ENCODE results near the gene TNKS1BP1.

DNA sequence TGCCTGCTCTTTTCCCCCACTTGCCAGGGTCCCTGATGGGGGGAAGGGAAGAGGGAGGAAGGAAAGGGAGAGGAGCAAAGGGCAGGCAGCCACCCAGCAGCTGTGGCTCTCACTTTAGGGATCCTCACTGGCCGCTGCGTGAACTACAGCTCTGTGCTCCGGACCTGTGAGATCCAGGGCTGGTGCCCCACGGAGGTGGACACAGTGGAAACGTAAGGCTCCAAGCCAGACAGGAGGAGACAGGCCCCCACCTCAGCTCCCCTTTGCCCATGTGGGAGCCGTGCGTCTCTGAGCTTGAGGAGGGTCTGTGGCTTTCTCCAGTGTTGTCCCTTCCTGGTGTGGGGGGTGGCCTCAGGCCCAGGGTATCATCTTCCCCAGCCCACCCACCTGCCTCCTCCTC lies 23.3 kb upstream of the TNKS1BP1 start:
- TF ChIP-seq, protein P1, sequence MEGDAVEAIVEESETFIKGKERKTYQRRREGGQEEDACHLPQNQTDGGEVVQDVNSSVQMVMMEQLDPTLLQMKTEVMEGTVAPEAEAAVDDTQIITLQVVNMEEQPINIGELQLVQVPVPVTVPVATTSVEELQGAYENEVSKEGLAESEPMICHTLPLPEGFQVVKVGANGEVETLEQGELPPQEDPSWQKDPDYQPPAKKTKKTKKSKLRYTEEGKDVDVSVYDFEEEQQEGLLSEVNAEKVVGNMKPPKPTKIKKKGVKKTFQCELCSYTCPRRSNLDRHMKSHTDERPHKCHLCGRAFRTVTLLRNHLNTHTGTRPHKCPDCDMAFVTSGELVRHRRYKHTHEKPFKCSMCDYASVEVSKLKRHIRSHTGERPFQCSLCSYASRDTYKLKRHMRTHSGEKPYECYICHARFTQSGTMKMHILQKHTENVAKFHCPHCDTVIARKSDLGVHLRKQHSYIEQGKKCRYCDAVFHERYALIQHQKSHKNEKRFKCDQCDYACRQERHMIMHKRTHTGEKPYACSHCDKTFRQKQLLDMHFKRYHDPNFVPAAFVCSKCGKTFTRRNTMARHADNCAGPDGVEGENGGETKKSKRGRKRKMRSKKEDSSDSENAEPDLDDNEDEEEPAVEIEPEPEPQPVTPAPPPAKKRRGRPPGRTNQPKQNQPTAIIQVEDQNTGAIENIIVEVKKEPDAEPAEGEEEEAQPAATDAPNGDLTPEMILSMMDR (IDR thresholded peaks at IDR 0.05), result no peak
- no peak for TF ChIP-seq POLR2A (IDR thresholded peaks at IDR 0.05; ENCODE audit: low read depth)
- no peak for TF ChIP-seq POLR2AphosphoS5 (IDR thresholded peaks at IDR 0.05)
- no peak for TF ChIP-seq EP300 (IDR thresholded peaks at IDR 0.05)
